Body of pancreas (tissue), 4 donors: Measurements from ENCODE around the gene PFKFB1. TPM values are rescaled to one million over a fixed set of nuclear protein-coding genes. Genes with fewer than 3 reads are reported as not detected.
A peak's percentile ranks its signal among the peaks of the same experiment; 100 is the strongest.

Experiments
- ATAC-seq: fragments of 150-250 bp; one replicate; pipeline ENCODE4 v1.9.1; 2016
- DNase-seq, 4 donors: peaks; one replicate each; pipeline ENCODE4 v3.0.0-alpha.2; 2019
- H3K27ac ChIP-seq, 4 donors: fragments of 200-600 bp; sonication (generic); 1 replicate in 3 of 4; 2 replicates in 1 of 4; pipeline versions ENCODE4 v1.5.1 to v1.6.1; 2016 to 2019; ENCODE audit warnings: mild to moderate bottlenecking in 1 of 4, mixed read lengths in 1 of 4, moderate library complexity in 1 of 4
- H3K27me3 ChIP-seq, 2 donors: fragments of 200-600 bp; sonication (generic); one replicate each; pipeline ENCODE4 v1.6.0; 2016; ENCODE audit warnings: mild to moderate bottlenecking in 1 of 2
- H3K36me3 ChIP-seq, 2 donors: fragments of 200-600 bp; sonication (generic); replicated peaks in 1 of 2; 2 replicates each; pipeline ENCODE4 v1.5.1; 2016; ENCODE audit warnings: low read depth in 2 of 2; ENCODE audit not compliant: insufficient read depth in 1 of 2
- H3K4me1 ChIP-seq: fragments of 200-600 bp; sonication (generic); one replicate; pipeline ENCODE4 v1.6.0; 2016
- H3K4me3 ChIP-seq, 2 donors: fragments of 200-600 bp; sonication (generic); 1 replicate in 1 of 2; 2 replicates in 1 of 2; pipeline ENCODE4 v1.5.1; 2016 to 2019
- H3K9me3 ChIP-seq, 3 donors: fragments of 200-600 bp; sonication (generic); 1 replicate in 2 of 3; 2 replicates in 1 of 3; pipeline ENCODE4 v1.5.1; 2016
- POLR2A ChIP-seq, 3 donors: fragments of 450-650 bp; IDR thresholded peaks; one replicate each; pipeline ENCODE4 v1.6.1; 2016; ENCODE audit warnings: antibody characterized with exemption in 3 of 3, mild to moderate bottlenecking in 2 of 3
- WGBS, 2 donors: methylation state at CpG; one replicate each; pipeline ENCODE4 v1.1.5; 2017; 5-methylcytosine and 5-hydroxymethylcytosine counted together
- intact Hi-C: fragments of 100-400 bp; cut with DNase I; formaldehyde crosslinking; loops from one replicate; pipeline ENCODE4 v1.15.1; 2023
- total RNA-seq, 2 donors: library from RNA; depleted of rRNA; stranded (reverse); fragments of >200 nt; gene quantifications; one replicate each; pipeline ENCODE4 v1.1.0, GENCODE V29; 2016
- TF ChIP-seq, protein P1 (sequence below), 7 experiments: fragments of 450-650 bp in 4 of 7; fragments of 200-600 bp in 3 of 7; sonication (generic) in 3 of 7; IDR thresholded peaks; one replicate each; pipeline ENCODE4 v1.5.1; 2016 to 2019; ENCODE audit warnings: antibody characterized with exemption in 7 of 7

Gene PFKFB1
- total RNA-seq, 2 donors from 2014 or later: 1.0 to 2.3 TPM

DNA sequence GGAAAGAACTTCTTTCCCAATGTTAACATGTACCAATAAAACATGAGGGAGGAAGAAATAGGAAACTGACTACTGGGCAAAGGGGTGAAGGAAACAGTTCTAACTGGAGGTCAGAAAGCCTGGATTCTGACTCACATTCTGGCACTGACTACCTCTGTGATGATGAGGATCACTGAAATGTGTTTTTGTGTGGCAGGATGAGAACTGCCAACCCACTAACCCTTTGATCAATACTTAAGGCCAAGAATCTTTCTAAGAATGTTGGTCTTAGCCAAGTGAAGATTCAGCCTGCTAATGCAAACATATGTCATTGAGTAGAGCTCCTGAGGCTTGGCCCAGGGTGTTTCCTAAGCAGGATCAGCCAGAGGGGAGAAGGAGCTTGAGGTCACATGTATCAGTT, 32.2 kb upstream of the PFKFB1 start:
- no peak overlapping the region for H3K27ac ChIP-seq
- intact Hi-C loops: no loop called here

DNA sequence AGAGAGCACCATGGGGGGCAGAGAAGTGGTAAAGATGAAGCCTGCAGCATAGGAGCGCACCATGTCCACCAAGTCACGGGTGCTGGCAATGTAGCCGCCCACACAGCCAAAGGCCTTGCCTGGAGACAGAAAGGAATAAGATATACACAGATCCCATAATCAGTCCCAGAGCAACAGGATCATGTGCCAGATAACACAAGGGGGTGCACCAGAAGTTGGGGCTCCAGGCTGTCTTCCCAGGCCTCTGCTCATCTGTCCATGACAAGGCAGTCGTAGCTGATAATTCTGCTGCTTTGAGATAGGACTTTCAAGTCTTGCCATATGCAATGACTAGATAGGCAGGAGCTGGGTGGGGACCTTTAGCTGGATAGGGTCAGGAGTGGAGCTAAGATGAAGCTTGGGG, 20.9 kb upstream of the PFKFB1 start:
- 93 to 100% methylated on average over 2 to 4 of the region's 4 CpGs for WGBS, 2 donors

More for the DNA sequence above, 32.2 kb upstream of the PFKFB1 start:
- Histone ChIP-seq H3K36me3 (no peaks in the 10 kb centered on the region), H3K4me3 (no peak overlapping the region), H3K9me3 (no peaks in the 10 kb centered on the region), H3K4me1 (no peaks in the 10 kb centered on the region), H3K27me3 (no peaks in the 10 kb centered on the region)
- no peak for ATAC-seq
- TF ChIP-seq, protein P1, sequence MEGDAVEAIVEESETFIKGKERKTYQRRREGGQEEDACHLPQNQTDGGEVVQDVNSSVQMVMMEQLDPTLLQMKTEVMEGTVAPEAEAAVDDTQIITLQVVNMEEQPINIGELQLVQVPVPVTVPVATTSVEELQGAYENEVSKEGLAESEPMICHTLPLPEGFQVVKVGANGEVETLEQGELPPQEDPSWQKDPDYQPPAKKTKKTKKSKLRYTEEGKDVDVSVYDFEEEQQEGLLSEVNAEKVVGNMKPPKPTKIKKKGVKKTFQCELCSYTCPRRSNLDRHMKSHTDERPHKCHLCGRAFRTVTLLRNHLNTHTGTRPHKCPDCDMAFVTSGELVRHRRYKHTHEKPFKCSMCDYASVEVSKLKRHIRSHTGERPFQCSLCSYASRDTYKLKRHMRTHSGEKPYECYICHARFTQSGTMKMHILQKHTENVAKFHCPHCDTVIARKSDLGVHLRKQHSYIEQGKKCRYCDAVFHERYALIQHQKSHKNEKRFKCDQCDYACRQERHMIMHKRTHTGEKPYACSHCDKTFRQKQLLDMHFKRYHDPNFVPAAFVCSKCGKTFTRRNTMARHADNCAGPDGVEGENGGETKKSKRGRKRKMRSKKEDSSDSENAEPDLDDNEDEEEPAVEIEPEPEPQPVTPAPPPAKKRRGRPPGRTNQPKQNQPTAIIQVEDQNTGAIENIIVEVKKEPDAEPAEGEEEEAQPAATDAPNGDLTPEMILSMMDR (IDR thresholded peaks at IDR 0.05): no peak
- TF ChIP-seq POLR2A (IDR thresholded peaks at IDR 0.05): no peak
- DNase-seq: no peak

DNA sequence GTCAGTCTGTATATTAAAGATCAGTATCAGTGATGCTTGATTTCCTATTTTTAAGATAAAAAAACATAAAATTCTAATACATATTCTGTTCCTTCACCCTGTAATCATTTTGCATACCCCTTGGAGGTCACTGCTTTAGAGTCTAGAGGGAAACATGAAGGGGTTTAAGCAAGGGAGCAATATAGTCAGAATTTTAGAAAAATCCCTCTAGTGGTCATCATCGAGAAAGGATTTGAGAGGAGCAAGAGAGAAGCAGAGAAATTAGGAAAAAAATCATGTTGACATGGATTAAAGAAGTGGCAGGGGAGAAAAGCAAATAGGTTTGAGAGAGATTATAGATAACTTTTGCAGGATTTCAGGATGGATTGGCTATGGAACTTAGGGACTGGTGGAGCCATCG, 17.3 kb upstream of the PFKFB1 start:
- H3K4me1 ChIP-seq: peaks cover 10% of the 10 kb centered on the region
- DNase-seq: no peak
- ATAC-seq: no peak
- no peaks in the 10 kb centered on the region for H3K9me3 ChIP-seq
- H3K36me3 ChIP-seq: no peaks in the 10 kb centered on the region
- no peaks in the 10 kb centered on the region for H3K27me3 ChIP-seq
- TF ChIP-seq, protein P1 (IDR thresholded peaks at IDR 0.05): peak in 4 of 7 experiments; percentile 12 to 28 (median 24)
- TF ChIP-seq POLR2A (IDR thresholded peaks at IDR 0.05): no peak
- H3K4me3 ChIP-seq: no peak overlapping the region
- no peak overlapping the region for H3K27ac ChIP-seq
- intact Hi-C loops: no loop called here
- WGBS, 2 donors: 32 to 35% methylated on average over 2 of the region's 2 CpGs

More for the DNA sequence above, 20.9 kb upstream of the PFKFB1 start:
- Histone ChIP-seq H3K9me3 (no peaks in the 10 kb centered on the region), H3K27me3 (no peaks in the 10 kb centered on the region), H3K4me1 (no peaks in the 10 kb centered on the region), H3K36me3 (no peaks in the 10 kb centered on the region), H3K4me3 (no peak overlapping the region), H3K27ac (no peak overlapping the region)
- no peak for TF ChIP-seq POLR2A (IDR thresholded peaks at IDR 0.05)
- TF ChIP-seq, protein P1 (IDR thresholded peaks at IDR 0.05): no peak
- DNase-seq: no peak
- intact Hi-C loops: no loop called here
- no peak for ATAC-seq

DNA sequence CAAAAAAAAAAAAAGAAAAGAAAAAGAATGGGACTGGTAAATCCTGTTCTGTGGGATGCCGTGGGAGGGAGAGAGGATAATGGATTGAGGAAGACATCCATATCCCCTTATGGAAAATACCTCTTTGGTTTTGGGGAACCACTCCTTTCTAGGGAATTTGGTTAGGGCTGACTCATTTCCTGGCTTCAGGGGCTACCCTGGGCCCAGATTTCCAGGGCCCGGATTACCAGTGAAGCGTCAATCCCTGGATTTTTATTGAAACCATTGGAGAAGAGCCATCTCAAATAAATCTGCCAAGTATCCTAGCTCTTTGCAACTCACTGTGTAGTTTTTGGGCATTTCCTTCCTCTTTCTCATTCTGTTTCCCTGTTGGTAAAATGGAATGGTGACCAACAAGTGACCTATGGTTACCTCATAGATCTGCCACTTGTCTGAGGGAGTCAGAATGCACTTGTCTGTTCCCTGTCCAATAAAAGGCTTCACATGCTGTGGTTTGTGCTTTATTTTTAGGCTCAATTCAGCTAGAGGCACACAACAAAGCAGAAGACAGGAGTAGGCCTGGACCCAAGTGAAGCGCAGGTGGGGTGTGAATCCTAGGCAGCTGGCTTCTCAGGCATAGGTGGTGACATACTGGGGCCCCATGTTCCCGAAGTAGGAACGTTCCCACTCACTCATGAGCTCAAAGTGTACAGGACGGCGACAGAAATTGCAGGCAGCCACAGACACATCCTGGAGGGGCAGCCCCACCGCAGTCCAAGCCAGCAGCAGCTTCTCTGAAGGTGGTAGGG, 14.8 kb upstream of the PFKFB1 start:
- ATAC-seq (peak; percentile 48), DNase-seq (no peak)
- Histone ChIP-seq H3K27me3 (no peaks in the 10 kb centered on the region), H3K4me3 (no peak overlapping the region), H3K27ac (peak overlapping the region in 2 of 4 donors; percentile 59 to 73), H3K9me3 (no peaks in the 10 kb centered on the region), H3K4me1 (peaks cover 10% of the 10 kb centered on the region), H3K36me3 (no peaks in the 10 kb centered on the region)
- 43 to 70% methylated on average over 3 to 9 of the region's 9 CpGs for WGBS, 2 donors
- intact Hi-C loops: no loop called here
- TF ChIP-seq, protein P1 (IDR thresholded peaks at IDR 0.05): no peak
- no peak for TF ChIP-seq POLR2A (IDR thresholded peaks at IDR 0.05)

DNA sequence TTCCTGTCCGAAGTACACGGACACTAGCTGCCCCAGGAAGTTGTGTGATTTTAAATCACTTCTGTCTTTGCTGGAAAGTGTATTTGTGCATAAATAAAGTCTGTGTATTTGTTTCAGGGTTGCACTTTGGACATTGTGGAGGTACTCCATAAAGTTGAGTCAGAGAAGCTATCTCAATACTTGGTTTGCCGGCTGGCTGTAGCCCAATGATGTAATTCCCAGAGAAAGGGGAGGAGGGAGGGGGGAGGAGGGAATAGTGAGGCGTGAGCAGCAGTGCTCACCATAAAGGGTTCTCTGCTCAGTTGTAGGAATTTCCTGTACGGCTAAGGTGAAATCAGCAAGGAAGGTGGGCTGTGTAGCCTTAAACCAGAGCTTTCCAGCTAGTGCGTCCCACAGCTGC, 13.7 kb upstream of the PFKFB1 start:
- TF ChIP-seq, protein P1 (IDR thresholded peaks at IDR 0.05): no peak
- no peak for TF ChIP-seq POLR2A (IDR thresholded peaks at IDR 0.05)
- H3K36me3 ChIP-seq: no peaks in the 10 kb centered on the region
- 41 to 49% methylated on average over 5 of the region's 6 CpGs for WGBS, 2 donors
- intact Hi-C loops: no loop called here
- H3K9me3 ChIP-seq: no peaks in the 10 kb centered on the region
- ATAC-seq: peak; percentile 81
- no peak overlapping the region for H3K4me3 ChIP-seq
- no peaks in the 10 kb centered on the region for H3K27me3 ChIP-seq
- peak overlapping the region; percentile 30 to 73 (median 58) for H3K27ac ChIP-seq
- peaks cover 10% of the 10 kb centered on the region for H3K4me1 ChIP-seq
- peak; percentile 32 to 61 (median 48) for DNase-seq
